HepG2 (cell line): ENCODE results near the gene LTA4H. TPM values are rescaled to one million over a fixed set of nuclear protein-coding genes. Genes with fewer than 3 reads are reported as not detected.

Experiments
- ATAC-seq: fragments of 200-7000 bp; cut with Tn5 transposase; 3 replicates; pipeline ENCODE4 v1.9.1; 2020; ENCODE audit warnings: mild to moderate bottlenecking, moderate library complexity
- BruUV-seq: library from RNA; stranded (reverse); fragments of 400-500 nt; replicated peaks from 2 replicates; lab custom pipeline; 2021; lab: Mats Ljungman, UMichigan
- CTCF ChIA-PET: fragments of 300-600 bp; formaldehyde crosslinking; extraction: SDS; loops from one replicate; lab custom pipeline; 2021; ENCODE audit warnings: low total read pairs, inconsistent platforms, low intra/inter-chr PET ratio; lab: Yijun Ruan, JAX
- POLR2A ChIA-PET: fragments of 350-600 bp; sonication (Branson Sonifier 250); formaldehyde crosslinking; loops from one replicate; lab custom pipeline; 2020; ENCODE audit warnings: antibody characterized with exemption, inconsistent platforms; lab: Yijun Ruan, JAX
- DNase-seq: peaks from one replicate; pipeline ENCODE4 v3.0.0-alpha.2; 2015; ENCODE audit warnings: low spot score
- FAIRE-seq: peaks from 3 replicates; lab custom pipeline; 2011; peaks lifted over from hg19 to GRCh38; lab: Jason Lieb, UNC
- H2AFZ ChIP-seq: one replicate; pipeline ENCODE4 v1.6.1; 2011; ENCODE audit warnings: low read length, inconsistent platforms
- H3K27ac ChIP-seq: fragments of 300-600 bp; 3 replicates; pipeline ENCODE4 v1.8.0; 2011; ENCODE audit warnings: mixed run types, mild to moderate bottlenecking, mixed read lengths, low read length, inconsistent platforms; ENCODE audit not compliant: insufficient read depth; ENCODE audit errors: extremely low read length
- H3K27me3 ChIP-seq, 2 experiments: fragments of 200-600 bp in 1 of 2; 2 replicates in 1 of 2; 3 replicates in 1 of 2; pipeline versions ENCODE4 v1.6.0 to v1.8.0; 2011; ENCODE audit warnings: low read length in 2 of 2, mild to moderate bottlenecking in 2 of 2, moderate library complexity in 2 of 2, inconsistent platforms in 1 of 2; ENCODE audit not compliant: insufficient read depth in 2 of 2, control insufficient read depth in 1 of 2
- H3K36me3 ChIP-seq, 2 experiments: fragments of 200-600 bp in 1 of 2; replicated peaks in 1 of 2; 2 replicates in 1 of 2; 3 replicates in 1 of 2; pipeline versions ENCODE4 v1.5.1 to v1.8.0; 2011; ENCODE audit warnings: low read length in 2 of 2, inconsistent platforms in 1 of 2; ENCODE audit not compliant: insufficient read depth in 2 of 2, control insufficient read depth in 1 of 2
- H3K4me1 ChIP-seq: 2 replicates; pipeline ENCODE4 v1.5.1; 2012; ENCODE audit warnings: low read length, inconsistent platforms; ENCODE audit not compliant: insufficient read depth
- H3K4me2 ChIP-seq: 2 replicates; pipeline ENCODE4 v1.6.0; 2011; ENCODE audit warnings: low read depth, low read length, inconsistent platforms
- H3K4me3 ChIP-seq, 3 experiments: fragments of 200-600 bp in 1 of 3; sonication (generic), shearing (Covaris generic) in 1 of 3; replicated peaks in 1 of 3; 2 replicates each; pipeline ENCODE4 v1.5.1; 2011 to 2016; ENCODE audit warnings: low read length in 3 of 3, inconsistent platforms in 2 of 3, low read depth in 2 of 3, mild to moderate bottlenecking in 2 of 3, control low read depth in 1 of 3, mixed read lengths in 1 of 3; ENCODE audit not compliant: insufficient read depth in 1 of 3
- H3K79me2 ChIP-seq: one replicate; pipeline ENCODE4 v1.6.1; 2011; ENCODE audit warnings: low read length, inconsistent platforms; ENCODE audit not compliant: insufficient read depth
- H3K9ac ChIP-seq: 2 replicates; pipeline ENCODE4 v1.6.0; 2011; ENCODE audit warnings: mild to moderate bottlenecking, low read depth, low read length, inconsistent platforms; ENCODE audit not compliant: insufficient read depth
- H3K9me3 ChIP-seq: 2 replicates; pipeline ENCODE4 v1.5.1; 2012; ENCODE audit warnings: mild to moderate bottlenecking, low read length
- H4K20me1 ChIP-seq: 2 replicates; pipeline ENCODE4 v1.6.0; 2011; ENCODE audit warnings: inconsistent platforms, mild to moderate bottlenecking, low read length, moderate library complexity; ENCODE audit not compliant: insufficient read depth
- ATF7 ChIP-seq, 2 experiments: fragments of 450-650 bp in 1 of 2; sonication (generic) in 1 of 2; formaldehyde crosslinking in 1 of 2; IDR thresholded peaks; 2 replicates each; pipeline versions ENCODE4 v1.4.0 to v1.6.1; 2016 to 2020; ENCODE audit warnings: antibody characterized with exemption in 1 of 2, mild to moderate bottlenecking in 1 of 2, missing genetic modification reagents in 1 of 2
- CREB1 ChIP-seq, 2 experiments: fragments of 450-650 bp in 1 of 2; IDR thresholded peaks; 2 replicates each; pipeline ENCODE4 v1.6.1; 2016 to 2017; ENCODE audit warnings: control low read depth in 1 of 2, mild to moderate bottlenecking in 1 of 2, missing compliant biosample characterization in 1 of 2, missing genetic modification characterization in 1 of 2
- NFE2L2 ChIP-seq: fragments of 150-350 bp; IDR thresholded peaks from 2 replicates; pipeline ENCODE4 v1.6.1; 2014; ENCODE audit warnings: low read length
- NFRKB ChIP-seq: fragments of 450-650 bp; IDR thresholded peaks from 2 replicates; pipeline ENCODE4 v1.6.1; 2017
- NFYC ChIP-seq: IDR thresholded peaks from 2 replicates; pipeline ENCODE4 v1.6.1; 2016; ENCODE audit warnings: missing genetic modification reagents, missing compliant biosample characterization
- NR2C2 ChIP-seq: sonication (generic); formaldehyde crosslinking; IDR thresholded peaks from 2 replicates; pipeline ENCODE4 v1.4.0; 2020; ENCODE audit warnings: missing genetic modification reagents, mild to moderate bottlenecking, moderate library complexity, borderline replicate concordance
- PRMT3 ChIP-seq: sonication (generic); formaldehyde crosslinking; IDR thresholded peaks from 2 replicates; pipeline ENCODE4 v1.8.1; 2022; ENCODE audit warnings: low read depth, mild to moderate bottlenecking, moderate library complexity, missing genetic modification reagents, borderline replicate concordance
- RAD21 ChIP-seq: fragments of 450-650 bp; formaldehyde crosslinking; IDR thresholded peaks from 2 replicates; pipeline ENCODE4 v1.5.0; 2020; ENCODE audit warnings: mild to moderate bottlenecking
- RXRA ChIP-seq: sonication (generic); formaldehyde crosslinking; IDR thresholded peaks from 2 replicates; pipeline ENCODE4 v1.5.1; 2020; ENCODE audit warnings: missing genetic modification reagents
- SIX1 ChIP-seq: sonication (generic); formaldehyde crosslinking; IDR thresholded peaks from 2 replicates; pipeline ENCODE4 v1.4.0; 2020; ENCODE audit warnings: missing genetic modification reagents, borderline replicate concordance
- SMC3 ChIP-seq: IDR thresholded peaks from 2 replicates; pipeline ENCODE4 v1.6.1; 2011; ENCODE audit warnings: low read length, improper control_type of control experiment
- STAG1 ChIP-seq: sonication (generic); formaldehyde crosslinking; IDR thresholded peaks from 2 replicates; pipeline ENCODE4 v1.4.0; 2020; ENCODE audit warnings: missing genetic modification reagents
- ZNF678 ChIP-seq: sonication (generic); formaldehyde crosslinking; IDR thresholded peaks from 2 replicates; pipeline ENCODE4 v1.4.0; 2020; ENCODE audit warnings: mild to moderate bottlenecking, missing genetic modification reagents
- WGBS: methylation state at CpG from one replicate; pipeline ENCODE4 v1.1.6; 2017; ENCODE audit warnings: low lambda C conversion rate; 5-methylcytosine and 5-hydroxymethylcytosine counted together
- in situ Hi-C: cut with HindIII; loops from 2 replicates; pipeline ENCODE4 v1.10.0; 2017; ENCODE audit warnings: low pct_unique_long_range_greater_than_20kb; ENCODE audit not compliant: extremely low pct_ligation_motif_present
- intact Hi-C: fragments of 100-400 bp; cut with micrococcal nuclease; formaldehyde crosslinking; loops from one replicate; pipeline ENCODE4 v1.10.0; 2022; ENCODE audit not compliant: unreplicated experiment
- polyA plus RNA-seq, 8 experiments: library from polyadenylated mRNA; depleted of rRNA in 3 of 8; stranded (reverse) in 7 of 8; unstranded in 1 of 8; fragments of >200 nt; fragmentation: Illumina TruSeq in 4 of 8; extraction: Trizol in 4 of 8; gene quantifications; 2 replicates each; pipeline versions ENCODE4 v1.2.1 to v1.2.3, GENCODE V29; 2011 to 2016; ENCODE audit warnings: low read depth in 4 of 8, missing spikeins in 1 of 8, mixed read lengths in 1 of 8; ENCODE audit not compliant: insufficient read depth in 1 of 8
- total RNA-seq, 5 experiments: library from RNA; depleted of rRNA; stranded (reverse); fragments of >200 nt; fragmentation: Illumina TruSeq; extraction: Trizol; gene quantifications; 2 replicates each; pipeline ENCODE4 v1.2.3, GENCODE V29; 2016; ENCODE audit warnings: low read depth in 1 of 5
- TF ChIP-seq, protein P1 (sequence below): sonication (generic); formaldehyde crosslinking; IDR thresholded peaks from 2 replicates; pipeline ENCODE4 v1.5.0; 2020; ENCODE audit warnings: mild to moderate bottlenecking, missing genetic modification reagents, moderate library complexity
- TF ChIP-seq, protein P2 (sequence below): IDR thresholded peaks from 2 replicates; pipeline ENCODE4 v1.6.1; 2016; ENCODE audit warnings: low read depth

Gene LTA4H
- total and polyA plus RNA-seq, 2 of the 13 experiments (the other 11 are each of a cell fraction or from before 2014, with no cell fraction given) = 87.5 to 90.4 TPM

- intact Hi-C loops = no loop called here
- CTCF ChIA-PET = no interaction called here
Measured at GRCh38 chr12:95960241-95960640, 75.1 kb downstream of the LTA4H start.

GRCh38 chr12:95959107-95959506 is 76.3 kb downstream of the LTA4H start:
- POLR2A ChIA-PET = interaction anchor here (1.6 to 2.4 kb wide), 4 partner anchors 16 to 41 kb away, joined by 4 to 13 read pairs (median 9); partner anchors contain the start of genes AMDHD1, CCDC38 and HAL

More at GRCh38 chr12:95960241-95960640, 75.1 kb downstream of the LTA4H start:
- 48% methylated on average over 5 of the region's 5 CpGs for WGBS
- no peak overlapping the region for H2AFZ ChIP-seq
- no peaks in the 10 kb centered on the region for H3K27me3 ChIP-seq
- no peaks in the 10 kb centered on the region for H3K9me3 ChIP-seq
- in situ Hi-C loops = no loop called here
- no peaks in the 10 kb centered on the region for H3K79me2 ChIP-seq
- H3K36me3 ChIP-seq = peaks cover 0 to 1% of the 10 kb centered on the region in 2 experiments; a peak in 2 of 5 replicates
- no peak overlapping the region for H3K4me2 ChIP-seq
- peaks cover 48% of the 10 kb centered on the region for H3K4me1 ChIP-seq
- ATAC-seq = no peak
- no TSS peak for BruUV-seq
- no peak overlapping the region for H3K9ac ChIP-seq
- TF ChIP-seq ATF7 (IDR thresholded peaks at IDR 0.05) (peak; percentile 95), ATF7 (CRISPR knock-in tag; IDR thresholded peaks at IDR 0.05) (no peak), PRMT3 (no peak), CREB1 (IDR thresholded peaks at IDR 0.05) (peak; percentile 74), CREB1 (CRISPR knock-in tag; IDR thresholded peaks at IDR 0.05) (no peak)
- DNase-seq = no peak
- no peaks in the 10 kb centered on the region for H4K20me1 ChIP-seq
- POLR2A ChIA-PET = interaction anchor here (1.6 to 2.4 kb wide), 4 partner anchors 17 to 42 kb away, joined by 4 to 13 read pairs (median 9); partner anchors contain the start of genes AMDHD1, CCDC38 and HAL
- FAIRE-seq = no peak
- no peak overlapping the region for H3K4me3 ChIP-seq
- no peak overlapping the region for H3K27ac ChIP-seq

More at GRCh38 chr12:95959107-95959506, 76.3 kb downstream of the LTA4H start:
- intact Hi-C loops = loop anchor here (1.0 to 10.0 kb wide), 3 partner anchors 38 to 134 kb away; partner anchors contain the start of gene HAL
- in situ Hi-C loops = no loop called here
- no peak overlapping the region for H3K9ac ChIP-seq
- ATAC-seq = peak; percentile 89
- no peaks in the 10 kb centered on the region for H3K9me3 ChIP-seq
- peaks cover 0 to 1% of the 10 kb centered on the region in 2 experiments; a peak in 2 of 5 replicates for H3K36me3 ChIP-seq
- H3K27ac ChIP-seq = no peak overlapping the region
- peaks cover 45% of the 10 kb centered on the region for H3K4me1 ChIP-seq
- no peak overlapping the region for H2AFZ ChIP-seq
- no peak overlapping the region for H3K4me2 ChIP-seq
- no peaks in the 10 kb centered on the region for H3K79me2 ChIP-seq
- BruUV-seq = no TSS peak
- no peak overlapping the region for H3K4me3 ChIP-seq
- CTCF ChIA-PET = interaction anchor here (1.3 kb wide), 1 partner anchor 40 kb away, joined by 7 read pairs; no protein-coding TSS in a partner anchor
- TF ChIP-seq NFRKB = no peak
- TF ChIP-seq SIX1 (CRISPR knock-in tag) = peak; percentile 79; the same call in 1 of the 2 replicates
- 0 out of 2 replicates have a peak, but pooled peaks have one; percentile 15 for TF ChIP-seq NFYC (CRISPR knock-in tag)
- no peak for TF ChIP-seq RXRA (CRISPR knock-in tag)
- peak; percentile 84 for TF ChIP-seq STAG1 (CRISPR knock-in tag)
- TF ChIP-seq NR2C2 = no peak
- peak; percentile 75; the same call in 1 of the 2 replicates for TF ChIP-seq RAD21
- no peak for TF ChIP-seq NFE2L2
- no peak for TF ChIP-seq ZNF678 (CRISPR knock-in tag)
- TF ChIP-seq, protein P1, sequence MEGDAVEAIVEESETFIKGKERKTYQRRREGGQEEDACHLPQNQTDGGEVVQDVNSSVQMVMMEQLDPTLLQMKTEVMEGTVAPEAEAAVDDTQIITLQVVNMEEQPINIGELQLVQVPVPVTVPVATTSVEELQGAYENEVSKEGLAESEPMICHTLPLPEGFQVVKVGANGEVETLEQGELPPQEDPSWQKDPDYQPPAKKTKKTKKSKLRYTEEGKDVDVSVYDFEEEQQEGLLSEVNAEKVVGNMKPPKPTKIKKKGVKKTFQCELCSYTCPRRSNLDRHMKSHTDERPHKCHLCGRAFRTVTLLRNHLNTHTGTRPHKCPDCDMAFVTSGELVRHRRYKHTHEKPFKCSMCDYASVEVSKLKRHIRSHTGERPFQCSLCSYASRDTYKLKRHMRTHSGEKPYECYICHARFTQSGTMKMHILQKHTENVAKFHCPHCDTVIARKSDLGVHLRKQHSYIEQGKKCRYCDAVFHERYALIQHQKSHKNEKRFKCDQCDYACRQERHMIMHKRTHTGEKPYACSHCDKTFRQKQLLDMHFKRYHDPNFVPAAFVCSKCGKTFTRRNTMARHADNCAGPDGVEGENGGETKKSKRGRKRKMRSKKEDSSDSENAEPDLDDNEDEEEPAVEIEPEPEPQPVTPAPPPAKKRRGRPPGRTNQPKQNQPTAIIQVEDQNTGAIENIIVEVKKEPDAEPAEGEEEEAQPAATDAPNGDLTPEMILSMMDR (CRISPR knock-in tag) = peak; percentile 54
- TF ChIP-seq, protein P2, sequence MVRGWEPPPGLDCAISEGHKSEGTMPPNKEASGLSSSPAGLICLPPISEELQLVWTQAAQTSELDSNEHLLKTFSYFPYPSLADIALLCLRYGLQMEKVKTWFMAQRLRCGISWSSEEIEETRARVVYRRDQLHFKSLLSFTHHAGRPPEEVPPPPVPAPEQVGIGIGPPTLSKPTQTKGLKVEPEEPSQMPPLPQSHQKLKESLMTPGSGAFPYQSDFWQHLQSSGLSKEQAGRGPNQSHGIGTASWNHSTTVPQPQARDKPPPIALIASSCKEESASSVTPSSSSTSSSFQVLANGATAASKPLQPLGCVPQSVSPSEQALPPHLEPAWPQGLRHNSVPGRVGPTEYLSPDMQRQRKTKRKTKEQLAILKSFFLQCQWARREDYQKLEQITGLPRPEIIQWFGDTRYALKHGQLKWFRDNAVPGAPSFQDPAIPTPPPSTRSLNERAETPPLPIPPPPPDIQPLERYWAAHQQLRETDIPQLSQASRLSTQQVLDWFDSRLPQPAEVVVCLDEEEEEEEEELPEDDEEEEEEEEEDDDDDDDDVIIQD (CRISPR knock-in tag) = no peak
- TF ChIP-seq SMC3 = peak; percentile 66; the same call in 1 of the 2 replicates
- no peaks in the 10 kb centered on the region for H4K20me1 ChIP-seq
- WGBS = 90% methylated on average over 1 of the region's 1 CpG
- no peaks in the 10 kb centered on the region for H3K27me3 ChIP-seq
- DNase-seq = peak; percentile 59
- FAIRE-seq = no peak
